ENCODE data around the gene PSMD4. TPM values are rescaled to one million over a fixed set of nuclear protein-coding genes. Genes with fewer than 3 reads are reported as not detected.
"Not testable (repeated sequence)": the region's sequence is repeated elsewhere in the genome, so short reads cannot be mapped to it uniquely, and the experiment has no call there.

The PSMD4 gene
- total and polyA plus RNA-seq, 4 donors = 96.9 to 212 (median 178) TPM

DNA sequence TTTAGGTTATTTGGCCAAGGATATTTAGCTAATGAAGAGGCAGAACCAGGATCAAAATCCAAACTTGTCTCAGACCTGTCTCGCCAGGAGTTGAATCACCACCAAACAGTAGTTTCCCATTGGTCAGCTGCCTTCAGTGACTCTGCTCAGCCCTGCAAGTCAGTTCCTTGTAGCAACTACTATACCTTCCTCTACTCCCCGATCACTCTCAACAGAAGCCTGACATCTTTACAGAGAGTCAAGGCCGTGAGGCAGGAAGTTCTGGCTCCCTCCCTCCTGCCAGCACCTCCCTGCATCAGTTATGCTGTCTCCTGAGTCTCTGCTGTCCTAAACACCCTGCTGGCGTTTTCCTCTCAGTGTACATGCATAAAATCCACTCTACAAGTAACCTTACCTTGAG lies 13.2 kb downstream of the PSMD4 start:
- WGBS, 2 donors = 66 to 74% methylated on average over 4 of the region's 4 CpGs
- TF ChIP-seq, protein P1, sequence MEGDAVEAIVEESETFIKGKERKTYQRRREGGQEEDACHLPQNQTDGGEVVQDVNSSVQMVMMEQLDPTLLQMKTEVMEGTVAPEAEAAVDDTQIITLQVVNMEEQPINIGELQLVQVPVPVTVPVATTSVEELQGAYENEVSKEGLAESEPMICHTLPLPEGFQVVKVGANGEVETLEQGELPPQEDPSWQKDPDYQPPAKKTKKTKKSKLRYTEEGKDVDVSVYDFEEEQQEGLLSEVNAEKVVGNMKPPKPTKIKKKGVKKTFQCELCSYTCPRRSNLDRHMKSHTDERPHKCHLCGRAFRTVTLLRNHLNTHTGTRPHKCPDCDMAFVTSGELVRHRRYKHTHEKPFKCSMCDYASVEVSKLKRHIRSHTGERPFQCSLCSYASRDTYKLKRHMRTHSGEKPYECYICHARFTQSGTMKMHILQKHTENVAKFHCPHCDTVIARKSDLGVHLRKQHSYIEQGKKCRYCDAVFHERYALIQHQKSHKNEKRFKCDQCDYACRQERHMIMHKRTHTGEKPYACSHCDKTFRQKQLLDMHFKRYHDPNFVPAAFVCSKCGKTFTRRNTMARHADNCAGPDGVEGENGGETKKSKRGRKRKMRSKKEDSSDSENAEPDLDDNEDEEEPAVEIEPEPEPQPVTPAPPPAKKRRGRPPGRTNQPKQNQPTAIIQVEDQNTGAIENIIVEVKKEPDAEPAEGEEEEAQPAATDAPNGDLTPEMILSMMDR (IDR thresholded peaks at IDR 0.05; ENCODE audit: control extremely low read depth, extremely low read depth) = no peak

DNA sequence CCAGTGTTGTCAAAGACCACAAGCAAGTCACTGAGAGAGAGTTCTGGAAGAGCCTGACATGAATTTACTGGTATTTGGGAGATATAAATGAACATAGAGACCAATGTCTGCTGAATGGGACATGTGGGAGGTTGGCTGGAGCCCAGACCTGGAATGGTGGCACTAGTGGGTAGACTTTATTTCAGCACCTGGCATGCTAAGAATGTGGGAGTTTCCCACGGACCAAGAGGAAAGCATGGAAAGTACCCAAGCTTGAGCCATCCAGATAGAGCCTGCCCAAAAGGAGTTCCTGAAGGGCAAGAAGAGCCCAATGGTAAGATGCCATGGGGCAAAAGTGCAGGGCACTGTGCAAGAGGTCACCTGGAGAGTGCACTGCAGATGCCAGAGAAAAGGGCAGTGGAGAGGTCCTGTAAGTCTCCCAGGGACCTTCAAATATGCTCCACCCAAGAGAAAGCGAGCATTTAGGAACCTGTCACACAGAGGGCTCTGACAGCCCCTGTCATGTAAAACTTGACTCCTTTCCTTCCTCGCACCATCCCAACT lies 19.5 kb downstream of the PSMD4 start:
- Histone ChIP-seq H3K4me3 (no peak overlapping the region), H3K4me1 (ENCODE audit: control insufficient read depth in 5 of 5, insufficient read depth in 5 of 5, low read length in 5 of 5) (no peaks in the 10 kb centered on the region), H3K9me3 (ENCODE audit: control insufficient read depth in 4 of 4, insufficient read depth in 3 of 4, low read length in 3 of 4) (no peaks in the 10 kb centered on the region), H3K9ac (ENCODE audit: insufficient read depth in 1 of 2, low read length in 2 of 2) (no peak overlapping the region), H3K27me3 (ENCODE audit: control insufficient read depth in 3 of 3, insufficient read depth in 3 of 3, low read length in 2 of 3) (peaks cover 0 to 2% (median 0%) of the 10 kb centered on the region in 3 donors), H3K36me3 (ENCODE audit: control insufficient read depth in 4 of 4, insufficient read depth in 4 of 4, low read length in 4 of 4) (peaks cover 0 to 6% (median 0%) of the 10 kb centered on the region in 4 donors), H3K27ac (ENCODE audit: low read depth in 1 of 2, low read length in 1 of 2) (no peak overlapping the region)
- TF ChIP-seq, protein P1 (IDR thresholded peaks at IDR 0.05; ENCODE audit: control extremely low read depth, extremely low read depth) = no peak
- DNase-seq = no peak
- 83 to 89% methylated on average over 3 of the region's 3 CpGs for WGBS, 2 donors
- ATAC-seq (ENCODE audit: insufficient read depth, low FRiP score) = no peak

More for the DNA sequence above, 13.2 kb downstream of the PSMD4 start:
- no peak for DNase-seq
- no peaks in the 10 kb centered on the region for H3K27me3 ChIP-seq (ENCODE audit: control insufficient read depth in 3 of 3, insufficient read depth in 3 of 3, low read length in 2 of 3)
- no peak overlapping the region for H3K9ac ChIP-seq (ENCODE audit: insufficient read depth in 1 of 2, low read length in 2 of 2)
- no peaks in the 10 kb centered on the region for H3K4me1 ChIP-seq (ENCODE audit: control insufficient read depth in 5 of 5, insufficient read depth in 5 of 5, low read length in 5 of 5)
- no peak overlapping the region for H3K27ac ChIP-seq (ENCODE audit: low read depth in 1 of 2, low read length in 1 of 2)
- peaks cover 13 to 49% (median 30%) of the 10 kb centered on the region in 4 donors for H3K36me3 ChIP-seq (ENCODE audit: control insufficient read depth in 4 of 4, insufficient read depth in 4 of 4, low read length in 4 of 4)
- no peaks in the 10 kb centered on the region for H3K9me3 ChIP-seq (ENCODE audit: control insufficient read depth in 4 of 4, insufficient read depth in 3 of 4, low read length in 3 of 4)
- no peak for ATAC-seq (ENCODE audit: insufficient read depth, low FRiP score)
- H3K4me3 ChIP-seq = no peak overlapping the region

DNA sequence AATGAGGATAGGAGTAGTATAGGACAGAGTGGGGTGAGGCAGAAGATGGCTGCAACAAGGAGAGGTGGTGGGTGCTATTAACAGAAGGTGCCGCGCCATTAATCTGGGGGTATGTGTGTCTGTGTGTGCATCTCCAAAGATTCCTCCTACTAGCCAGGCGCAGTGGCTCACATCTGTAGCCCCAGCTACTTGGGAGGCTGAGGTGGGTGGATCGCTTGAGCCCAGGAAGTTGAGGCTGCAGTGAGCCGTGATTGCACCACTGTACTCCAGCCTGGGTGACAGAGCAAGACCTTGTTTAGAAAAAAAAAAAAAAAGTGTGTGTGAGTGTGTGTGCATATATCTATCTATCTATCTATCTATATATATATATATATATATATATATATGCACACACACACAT lies 20.8 kb downstream of the PSMD4 start:
- H3K27ac ChIP-seq (ENCODE audit: low read depth in 1 of 2, low read length in 1 of 2); DNase-seq; H3K9me3 ChIP-seq (ENCODE audit: control insufficient read depth in 4 of 4, insufficient read depth in 3 of 4, low read length in 3 of 4); ATAC-seq (ENCODE audit: insufficient read depth, low FRiP score); H3K4me3 ChIP-seq; H3K27me3 ChIP-seq (ENCODE audit: control insufficient read depth in 3 of 3, insufficient read depth in 3 of 3, low read length in 2 of 3); H3K4me1 ChIP-seq (ENCODE audit: control insufficient read depth in 5 of 5, insufficient read depth in 5 of 5, low read length in 5 of 5); H3K9ac ChIP-seq (ENCODE audit: insufficient read depth in 1 of 2, low read length in 2 of 2); H3K36me3 ChIP-seq (ENCODE audit: control insufficient read depth in 4 of 4, insufficient read depth in 4 of 4, low read length in 4 of 4): not testable (repeated sequence)
- 66 to 79% methylated on average over 5 of the region's 5 CpGs for whole genome bisulfite sequencing, 2 donors

DNA sequence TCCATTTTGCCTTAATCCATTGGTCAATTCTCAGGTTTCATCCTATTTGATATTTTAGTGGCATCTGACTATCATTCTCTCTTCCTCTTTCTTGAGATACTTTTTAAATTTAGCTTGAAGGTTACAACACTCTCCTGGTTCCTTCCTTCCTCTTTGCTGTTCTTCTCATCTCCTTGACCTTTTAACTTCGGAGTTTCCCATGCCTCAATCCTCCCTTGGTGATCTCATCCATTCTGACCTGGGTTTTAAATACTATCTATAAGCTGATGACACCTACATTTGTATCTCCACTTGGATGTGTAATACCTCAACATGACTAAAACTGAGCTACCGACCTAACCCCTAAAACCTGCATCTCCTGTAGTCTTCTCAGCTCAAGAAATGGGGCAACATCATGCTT lies 22.7 kb downstream of the PSMD4 start:
- TF ChIP-seq, protein P1 (IDR thresholded peaks at IDR 0.05; ENCODE audit: control extremely low read depth, extremely low read depth) = no peak
- ATAC-seq (ENCODE audit: insufficient read depth, low FRiP score) (no peak), DNase-seq (no peak)
- Histone ChIP-seq H3K27me3 (ENCODE audit: control insufficient read depth in 3 of 3, insufficient read depth in 3 of 3, low read length in 2 of 3) (peaks cover 0 to 2% (median 0%) of the 10 kb centered on the region in 3 donors), H3K27ac (ENCODE audit: low read depth in 1 of 2, low read length in 1 of 2) (no peak overlapping the region), H3K4me1 (ENCODE audit: control insufficient read depth in 5 of 5, insufficient read depth in 5 of 5, low read length in 5 of 5) (peaks cover 0 to 4% (median 0%) of the 10 kb centered on the region in 5 donors), H3K4me3 (no peak overlapping the region), H3K9ac (ENCODE audit: insufficient read depth in 1 of 2, low read length in 2 of 2) (no peak overlapping the region), H3K36me3 (ENCODE audit: control insufficient read depth in 4 of 4, insufficient read depth in 4 of 4, low read length in 4 of 4) (peaks cover 0 to 1% (median 0%) of the 10 kb centered on the region in 4 donors), H3K9me3 (ENCODE audit: control insufficient read depth in 4 of 4, insufficient read depth in 3 of 4, low read length in 3 of 4) (no peaks in the 10 kb centered on the region)
- WGBS, 2 donors = 26 to 51% methylated on average over 2 of the region's 2 CpGs

All from lung (tissue), 12 donors.